GM23338 (cell line): ENCODE data around the gene ACE2. TPM values are rescaled to one million over a fixed set of nuclear protein-coding genes. Genes with fewer than 3 reads are reported as not detected.

Source experiments
- POLR2AphosphoS5 ChIP-seq: IDR thresholded peaks from 2 replicates; pipeline ENCODE4 v1.6.1; 2016; ENCODE audit warnings: antibody characterized with exemption, low read depth
- STAT1 ChIP-seq: IDR thresholded peaks from one replicate; pipeline ENCODE4 v1.6.1; 2016; ENCODE audit warnings: antibody characterized with exemption; ENCODE audit not compliant: unreplicated experiment
- ZNF114 ChIP-seq: fragments of 250-450 bp; sonication (Bioruptor Pico); IDR thresholded peaks from 2 replicates; pipeline ENCODE4 v1.5.0; 2020; ENCODE audit warnings: mild to moderate bottlenecking, moderate library complexity
- polyA plus RNA-seq: library from polyadenylated mRNA; unstranded; fragments of >200 nt; fragmentation: Nextera tagmentation; extraction: Ambion mirVana; gene quantifications from 2 replicates; pipeline ENCODE4 v1.2.1, GENCODE V29; 2016
- total RNA-seq: library from RNA; depleted of rRNA; stranded (reverse); fragments of >200 nt; shearing (Covaris generic); gene quantifications from 2 replicates; pipeline ENCODE4 v1.2.3, GENCODE V29; 2014; rRNA removed

ACE2 gene
- total and polyA plus RNA-seq, 2 experiments from 2014 or later, result 0.10 TPM; not detected in 1

DNA sequence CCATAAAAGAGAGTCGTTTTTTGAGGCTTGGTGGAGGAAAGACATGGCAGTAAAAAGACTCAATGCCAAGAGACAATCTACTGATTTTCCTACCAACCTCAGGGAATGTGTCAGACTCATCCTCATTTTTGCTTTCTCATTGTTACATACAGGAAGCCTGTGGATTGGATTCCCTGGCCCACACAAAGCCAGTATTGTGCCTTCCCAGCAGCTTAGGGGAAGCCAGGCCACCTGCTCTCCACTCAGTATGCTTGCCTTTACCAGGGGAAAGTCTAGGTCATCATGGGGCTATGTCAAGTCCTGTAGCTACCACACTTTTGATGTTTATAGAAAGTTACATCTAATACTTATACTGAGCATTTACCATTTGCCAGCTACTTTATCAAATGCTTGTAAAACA lies 89.2 kb downstream of the ACE2 start (continued):
- no peak for TF ChIP-seq STAT1
- no peak for TF ChIP-seq POLR2AphosphoS5
- no peak for TF ChIP-seq ZNF114 (CRISPR knock-in tag)

Other genes starting within 250 kb of the ACE2 start
- gene VEGFD, start 216.5 kb downstream of the ACE2 start, total RNA-seq, result not detected in 2 replicates
- 0.13 TPM in 1 of 2 replicates, not detected in the other for gene VEGFD, start 216.5 kb downstream of the ACE2 start, polyA plus RNA-seq
- 13.1 and 21.0 TPM in 2 replicates for gene PIR, start 107.6 kb downstream of the ACE2 start, total RNA-seq
- 22.6 and 25.2 TPM in 2 replicates for gene PIR, start 107.6 kb downstream of the ACE2 start, polyA plus RNA-seq
- gene BMX, start 100.2 kb downstream of the ACE2 start, total RNA-seq, result not detected in 2 replicates
- not detected in 2 replicates for gene BMX, start 100.2 kb downstream of the ACE2 start, polyA plus RNA-seq
- 1.7 TPM in 2 replicates for gene CLTRN, start 63.8 kb upstream of the ACE2 start, total RNA-seq
- gene CLTRN, start 63.8 kb upstream of the ACE2 start, polyA plus RNA-seq, result 2.5 and 2.7 TPM in 2 replicates
- gene CA5B, start 137.3 kb upstream of the ACE2 start, total RNA-seq, result 4.8 and 8.0 TPM in 2 replicates
- gene CA5B, start 137.3 kb upstream of the ACE2 start, polyA plus RNA-seq, result 6.1 and 7.3 TPM in 2 replicates
- gene ZRSR2, start 189.5 kb upstream of the ACE2 start, total RNA-seq, result 5.2 and 7.7 TPM in 2 replicates
- 40.9 and 45.1 TPM in 2 replicates for gene ZRSR2, start 189.5 kb upstream of the ACE2 start, polyA plus RNA-seq